ENCODE results near the gene ANK2.

- TF ChIP-seq, protein P1, sequence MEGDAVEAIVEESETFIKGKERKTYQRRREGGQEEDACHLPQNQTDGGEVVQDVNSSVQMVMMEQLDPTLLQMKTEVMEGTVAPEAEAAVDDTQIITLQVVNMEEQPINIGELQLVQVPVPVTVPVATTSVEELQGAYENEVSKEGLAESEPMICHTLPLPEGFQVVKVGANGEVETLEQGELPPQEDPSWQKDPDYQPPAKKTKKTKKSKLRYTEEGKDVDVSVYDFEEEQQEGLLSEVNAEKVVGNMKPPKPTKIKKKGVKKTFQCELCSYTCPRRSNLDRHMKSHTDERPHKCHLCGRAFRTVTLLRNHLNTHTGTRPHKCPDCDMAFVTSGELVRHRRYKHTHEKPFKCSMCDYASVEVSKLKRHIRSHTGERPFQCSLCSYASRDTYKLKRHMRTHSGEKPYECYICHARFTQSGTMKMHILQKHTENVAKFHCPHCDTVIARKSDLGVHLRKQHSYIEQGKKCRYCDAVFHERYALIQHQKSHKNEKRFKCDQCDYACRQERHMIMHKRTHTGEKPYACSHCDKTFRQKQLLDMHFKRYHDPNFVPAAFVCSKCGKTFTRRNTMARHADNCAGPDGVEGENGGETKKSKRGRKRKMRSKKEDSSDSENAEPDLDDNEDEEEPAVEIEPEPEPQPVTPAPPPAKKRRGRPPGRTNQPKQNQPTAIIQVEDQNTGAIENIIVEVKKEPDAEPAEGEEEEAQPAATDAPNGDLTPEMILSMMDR (IDR thresholded peaks at IDR 0.05) = no peak
- TF ChIP-seq EP300 (IDR thresholded peaks at IDR 0.05; ENCODE audit: low read depth) (no peak), POLR2A (IDR thresholded peaks at IDR 0.05) (no peak), POLR2AphosphoS5 (IDR thresholded peaks at IDR 0.05) (no peak)
These were observed 207.5 kb downstream of the ANK2 start for GRCh38 chr4:113256946-113257345.
